Activated CD8-positive, alpha-beta memory T cell treated with anti-CD3 and anti-CD28 coated beads, Interleukin-2, amount 10 ng/mL, durations not matched to agents 7 days and 5 days (primary cell): ENCODE data around the gene NFKB1. TPM values are rescaled to one million over a fixed set of nuclear protein-coding genes. Genes with fewer than 3 reads are reported as not detected.
"Not testable (repeated sequence)": the region's sequence is repeated elsewhere in the genome, so short reads cannot be mapped to it uniquely, and the experiment has no call there.

Source experiments
- ATAC-seq: fragments of 150-1000 bp; cut with Tn5 transposase; one replicate; pipeline ENCODE4 v1.10.0; 2021; ENCODE audit warnings: moderate library complexity
- CTCF ChIA-PET: fragments of 350-600 bp; sonication (Branson Sonifier 250); formaldehyde crosslinking; loops from one replicate; lab custom pipeline; 2021; ENCODE audit warnings: antibody characterized with exemption; lab: Charles Lee
- DNase-seq: peaks from one replicate; pipeline ENCODE4 v3.0.0-alpha.2; 2020
- H3K27ac Mint-ChIP-seq: one replicate; pipeline ENCODE4 v1.8.0; 2021; ENCODE audit warnings: mild to moderate bottlenecking, mixed read lengths
- H3K27me3 Mint-ChIP-seq: one replicate; pipeline ENCODE4 v1.8.0; 2021; ENCODE audit warnings: mixed read lengths
- H3K36me3 Mint-ChIP-seq: one replicate; pipeline ENCODE4 v1.8.0; 2021; ENCODE audit warnings: mild to moderate bottlenecking, mixed read lengths
- H3K4me1 Mint-ChIP-seq: one replicate; pipeline ENCODE4 v1.8.0; 2021; ENCODE audit warnings: mixed read lengths
- H3K4me3 Mint-ChIP-seq: one replicate; pipeline ENCODE4 v1.8.0; 2021; ENCODE audit warnings: mild to moderate bottlenecking, moderate library complexity, mixed read lengths
- H3K9me3 Mint-ChIP-seq: one replicate; pipeline ENCODE4 v1.8.0; 2022; ENCODE audit warnings: low read depth, mixed read lengths
- total RNA-seq, 2 experiments: library from RNA; stranded (reverse); gene quantifications; one replicate each; pipeline ENCODE4 v1.2.3, GENCODE V29; 2021

The NFKB1 gene
- total RNA-seq, 2 experiments from 2014 or later, result 92.3 to 110 TPM

- H3K27me3 Mint-ChIP-seq, result peaks cover 13% of the 10 kb centered on the region
- CTCF ChIA-PET, result no interaction called here
- DNase-seq, result no peak
- peaks cover 10% of the 10 kb centered on the region for H3K9me3 Mint-ChIP-seq
- no peak overlapping the region for H3K27ac Mint-ChIP-seq
- ATAC-seq, result no peak
- peaks cover 3% of the 10 kb centered on the region for H3K4me1 Mint-ChIP-seq
- no peak overlapping the region for H3K4me3 Mint-ChIP-seq
- H3K36me3 Mint-ChIP-seq, result peaks cover 21% of the 10 kb centered on the region
Observed at GRCh38 chr4:102477657-102478056, 23.5 kb upstream of the NFKB1 start.

- Mint-ChIP-seq H3K36me3 (peaks cover 21% of the 10 kb centered on the region), H3K27ac (no peak overlapping the region), H3K4me1 (peaks cover 3% of the 10 kb centered on the region), H3K27me3 (peaks cover 10% of the 10 kb centered on the region), H3K4me3 (no peak overlapping the region), H3K9me3 (peaks cover 10% of the 10 kb centered on the region)
- DNase-seq (no peak), ATAC-seq (no peak)
- CTCF ChIA-PET, result no interaction called here
Observed at GRCh38 chr4:102478186-102478585, 23.0 kb upstream of the NFKB1 start.

GRCh38 chr4:102479832-102480231, 21.3 kb upstream of the NFKB1 start:
- Mint-ChIP-seq H3K4me1 (peaks cover 14% of the 10 kb centered on the region), H3K9me3 (peaks cover 10% of the 10 kb centered on the region), H3K27me3 (peaks cover 10% of the 10 kb centered on the region), H3K36me3 (peaks cover 28% of the 10 kb centered on the region)
- ATAC-seq, DNase-seq, CTCF ChIA-PET, H3K27ac Mint-ChIP-seq, H3K4me3 Mint-ChIP-seq: not testable (repeated sequence)

GRCh38 chr4:102483120-102483519, 18.0 kb upstream of the NFKB1 start:
- Mint-ChIP-seq H3K4me1 (peaks cover 24% of the 10 kb centered on the region), H3K9me3 (peaks cover 15% of the 10 kb centered on the region)
- no peak for DNase-seq

GRCh38 chr4:102483990-102484692, 17.0 kb upstream of the NFKB1 start:
- CTCF ChIA-PET, result interaction anchor here (1.3 to 1.7 kb wide), 3 partner anchors 11 to 53 kb away, joined by 4 read pairs; partner anchors contain the start of gene NFKB1
- H3K4me1 Mint-ChIP-seq, result peaks cover 24% of the 10 kb centered on the region
- H3K27me3 Mint-ChIP-seq, result peaks cover 10% of the 10 kb centered on the region
- H3K9me3 Mint-ChIP-seq, result peaks cover 13% of the 10 kb centered on the region
- H3K4me3 Mint-ChIP-seq, ATAC-seq, DNase-seq: not testable (repeated sequence)
- H3K27ac Mint-ChIP-seq, result peak overlapping the region; percentile 31
- H3K36me3 Mint-ChIP-seq, result peaks cover 36% of the 10 kb centered on the region

More at GRCh38 chr4:102483120-102483519, 18.0 kb upstream of the NFKB1 start:
- H3K27ac Mint-ChIP-seq, result no peak overlapping the region
- CTCF ChIA-PET, result interaction anchor here (1.4 to 1.7 kb wide), 2 partner anchors 17 to 52 kb away, joined by 4 read pairs; partner anchors contain the start of gene NFKB1
- H3K36me3 Mint-ChIP-seq, result peaks cover 39% of the 10 kb centered on the region
- H3K27me3 Mint-ChIP-seq, result peaks cover 12% of the 10 kb centered on the region
- no peak overlapping the region for H3K4me3 Mint-ChIP-seq
- no peak for ATAC-seq

GRCh38 chr4:102492531-102493241, 8.5 kb upstream of the NFKB1 start:
- DNase-seq (no peak), ATAC-seq (no peak)
- Mint-ChIP-seq H3K27me3 (no peaks in the 10 kb centered on the region), H3K9me3 (no peaks in the 10 kb centered on the region), H3K4me3 (no peak overlapping the region), H3K4me1 (peaks cover 5% of the 10 kb centered on the region), H3K27ac (no peak overlapping the region), H3K36me3 (no peaks in the 10 kb centered on the region)
- CTCF ChIA-PET, result interaction anchor here (0.6 kb wide), 2 partner anchors 8 to 62 kb away, joined by 3 to 6 read pairs; partner anchors contain the start of gene NFKB1

GRCh38 chr4:102493257-102493656, 7.9 kb upstream of the NFKB1 start:
- H3K9me3 Mint-ChIP-seq, result no peaks in the 10 kb centered on the region
- ATAC-seq, result no peak
- no peak overlapping the region for H3K27ac Mint-ChIP-seq
- peaks cover 5% of the 10 kb centered on the region for H3K4me1 Mint-ChIP-seq
- no peak overlapping the region for H3K4me3 Mint-ChIP-seq
- CTCF ChIA-PET, result no interaction called here
- no peak for DNase-seq
- no peaks in the 10 kb centered on the region for H3K36me3 Mint-ChIP-seq
- no peaks in the 10 kb centered on the region for H3K27me3 Mint-ChIP-seq

- Mint-ChIP-seq H3K36me3 (no peaks in the 10 kb centered on the region), H3K9me3 (peaks cover 2% of the 10 kb centered on the region), H3K27me3 (no peaks in the 10 kb centered on the region), H3K4me3 (no peak overlapping the region), H3K4me1 (peaks cover 5% of the 10 kb centered on the region), H3K27ac (no peak overlapping the region)
- CTCF ChIA-PET, result no interaction called here
- ATAC-seq (peak; percentile 36), DNase-seq (no peak)
Observed at GRCh38 chr4:102493794-102494193, 7.4 kb upstream of the NFKB1 start.

- ATAC-seq, result no peak
- Mint-ChIP-seq H3K36me3 (no peaks in the 10 kb centered on the region), H3K27me3 (no peaks in the 10 kb centered on the region), H3K4me3 (no peak overlapping the region), H3K9me3 (peaks cover 2% of the 10 kb centered on the region), H3K4me1 (peaks cover 5% of the 10 kb centered on the region), H3K27ac (no peak overlapping the region)
- CTCF ChIA-PET, result interaction anchor here (1.2 to 1.4 kb wide), 2 partner anchors 10 to 64 kb away, joined by 4 to 5 read pairs; no protein-coding TSS in a partner anchor
- no peak for DNase-seq
Observed at GRCh38 chr4:102494603-102495002, 6.6 kb upstream of the NFKB1 start.

- no peak for ATAC-seq
- Mint-ChIP-seq H3K4me1 (peaks cover 8% of the 10 kb centered on the region), H3K27ac (no peak overlapping the region), H3K27me3 (no peaks in the 10 kb centered on the region), H3K4me3 (no peak overlapping the region), H3K36me3 (no peaks in the 10 kb centered on the region), H3K9me3 (peaks cover 2% of the 10 kb centered on the region)
- no peak for DNase-seq
- CTCF ChIA-PET, result interaction anchor here (1.0 to 1.4 kb wide), 2 partner anchors 67 to 152 kb away, joined by 3 read pairs; no protein-coding TSS in a partner anchor
Observed at GRCh38 chr4:102497986-102498385, 3.2 kb upstream of the NFKB1 start.

GRCh38 chr4:102500352-102500695, 835 bp upstream of the NFKB1 start:
- CTCF ChIA-PET, result interaction anchor here (0.7 to 2.1 kb wide), 16 partner anchors 8 to 328 kb away, joined by 3 to 6 read pairs (median 4); partner anchors contain the start of gene UBE2D3
- H3K4me3 Mint-ChIP-seq, result peak overlapping the region; percentile 79
- ATAC-seq (peak; percentile 11), DNase-seq (peak; percentile 59)
- H3K27me3 Mint-ChIP-seq, result no peaks in the 10 kb centered on the region
- peaks cover 16% of the 10 kb centered on the region for H3K36me3 Mint-ChIP-seq
- H3K27ac Mint-ChIP-seq, result peak overlapping the region; percentile 81
- peaks cover 22% of the 10 kb centered on the region for H3K4me1 Mint-ChIP-seq
- H3K9me3 Mint-ChIP-seq, result peaks cover 2% of the 10 kb centered on the region

GRCh38 chr4:102501447-102501696, 213 bp downstream of the NFKB1 start:
- ATAC-seq, result peak; percentile 56
- no peaks in the 10 kb centered on the region for H3K27me3 Mint-ChIP-seq
- DNase-seq, result no peak
- peak overlapping the region; percentile 82 for H3K4me3 Mint-ChIP-seq
- H3K4me1 Mint-ChIP-seq, result peaks cover 26% of the 10 kb centered on the region
- H3K36me3 Mint-ChIP-seq, result peaks cover 16% of the 10 kb centered on the region
- peaks cover 2% of the 10 kb centered on the region for H3K9me3 Mint-ChIP-seq
- H3K27ac Mint-ChIP-seq, result peak overlapping the region; percentile 86
- CTCF ChIA-PET, result interaction anchor here (0.7 to 2.1 kb wide), 10 partner anchors 9 to 327 kb away, joined by 3 to 6 read pairs (median 4); partner anchors contain the start of gene UBE2D3

GRCh38 chr4:102502543-102502818, 1.3 kb downstream of the NFKB1 start:
- peaks cover 2% of the 10 kb centered on the region for H3K9me3 Mint-ChIP-seq
- H3K27ac Mint-ChIP-seq, result peak overlapping the region; percentile 94
- CTCF ChIA-PET, result interaction anchor here (0.8 to 1.9 kb wide), 4 partner anchors 9 to 123 kb away, joined by 3 to 7 read pairs (median 4); no protein-coding TSS in a partner anchor
- ATAC-seq, result no peak
- H3K4me1 Mint-ChIP-seq, result peaks cover 30% of the 10 kb centered on the region
- peak overlapping the region; percentile 82 for H3K4me3 Mint-ChIP-seq
- DNase-seq, result no peak
- no peaks in the 10 kb centered on the region for H3K27me3 Mint-ChIP-seq
- peaks cover 17% of the 10 kb centered on the region for H3K36me3 Mint-ChIP-seq
